MCF 10A (cell line): ENCODE data around the gene HEPACAM2. TPM values are rescaled to one million over a fixed set of nuclear protein-coding genes. Genes with fewer than 3 reads are reported as not detected.

Experiments used
- BruUV-seq: library from RNA; stranded (reverse); fragments of 400-500 nt; replicated peaks from 2 replicates; lab custom pipeline; 2021; lab: Mats Ljungman, UMichigan
- CTCF ChIA-PET: fragments of 300-600 bp; sonication (Branson Sonifier 250); formaldehyde crosslinking; extraction: SDS; loops from one replicate; lab custom pipeline; 2021; ENCODE audit warnings: antibody characterized with exemption, inconsistent platforms; lab: Yijun Ruan, JAX
- POLR2A ChIA-PET: fragments of 300-600, 350-650 bp; sonication (Branson Sonifier 250); formaldehyde crosslinking; extraction: SDS; loops from one replicate; lab custom pipeline; 2020; ENCODE audit warnings: antibody characterized with exemption, inconsistent platforms; lab: Yijun Ruan, JAX
- DNase-seq: peaks from one replicate; pipeline ENCODE4 v3.0.0-alpha.2; 2018; ENCODE audit not compliant: unreplicated experiment
- H3K27ac Mint-ChIP-seq: one replicate; pipeline ENCODE4 v1.8.0; 2022; ENCODE audit warnings: mild to moderate bottlenecking, low read depth, mixed read lengths; ENCODE audit not compliant: unreplicated experiment
- H3K27me3 Mint-ChIP-seq: one replicate; pipeline ENCODE4 v1.8.0; 2022; ENCODE audit warnings: mixed read lengths; ENCODE audit not compliant: insufficient read depth, unreplicated experiment
- H3K36me3 Mint-ChIP-seq: one replicate; pipeline ENCODE4 v1.8.0; 2022; ENCODE audit warnings: mild to moderate bottlenecking, moderate library complexity, mixed read lengths; ENCODE audit not compliant: insufficient read depth, unreplicated experiment
- H3K4me1 Mint-ChIP-seq: one replicate; pipeline ENCODE4 v1.8.0; 2022; ENCODE audit warnings: mixed read lengths; ENCODE audit not compliant: insufficient read depth, unreplicated experiment
- H3K4me3 Mint-ChIP-seq: one replicate; pipeline ENCODE4 v1.8.0; 2022; ENCODE audit warnings: mild to moderate bottlenecking, moderate library complexity, mixed read lengths; ENCODE audit not compliant: unreplicated experiment
- H3K9me3 Mint-ChIP-seq: one replicate; pipeline ENCODE4 v1.8.0; 2022; ENCODE audit warnings: mixed read lengths; ENCODE audit not compliant: unreplicated experiment
- intact Hi-C: fragments of 100-400 bp; cut with micrococcal nuclease; formaldehyde crosslinking; loops from 2 replicates; pipeline ENCODE4 v1.14.1; 2022
- total RNA-seq: library from RNA; stranded (reverse); gene quantifications from 2 replicates; pipeline ENCODE4 v1.2.3, GENCODE V29; 2022
- TF ChIP-seq, protein P1 (sequence below): fragments of 200-600 bp; IDR thresholded peaks from one replicate; pipeline ENCODE4 v1.8.0; 2022; ENCODE audit warnings: antibody characterized with exemption, mild to moderate bottlenecking; ENCODE audit not compliant: unreplicated experiment

HEPACAM2 gene
- total RNA-seq, 1 experiment from 2014 or later: not detected

DNA sequence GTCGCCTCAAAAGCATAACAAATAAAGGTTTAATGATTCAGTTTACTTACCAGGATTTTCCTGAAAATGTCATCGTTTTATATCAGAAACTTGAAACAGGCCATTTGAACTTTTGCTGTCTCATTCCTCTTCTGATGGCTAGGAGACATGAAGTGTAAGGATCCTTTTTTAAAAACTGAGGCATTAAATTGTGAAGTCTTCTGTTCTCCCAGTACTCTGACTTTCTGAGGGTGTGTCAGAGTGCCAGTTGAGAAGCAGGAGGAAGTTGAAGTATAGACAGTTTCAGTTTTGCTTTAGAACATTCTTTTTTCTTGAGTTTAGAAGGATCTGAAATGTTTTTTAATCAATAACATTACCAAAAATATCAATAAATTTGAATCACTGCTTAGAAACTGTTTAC, 78.1 kb downstream of the HEPACAM2 start, which contains the start of gene SAMD9L:
SAMD9L (minus strand) TSS at position 242 of the 400 bp plus-strand sequence. CDS start 12,414 bp downstream, outside the sequence.
- Mint-ChIP-seq H3K36me3 (no peaks in the 10 kb centered on the region), H3K9me3 (no peaks in the 10 kb centered on the region), H3K4me1 (peaks cover 17% of the 10 kb centered on the region), H3K4me3 (peak within 1 kb of the TSS; percentile 64), H3K27ac (peak within 1 kb of the TSS; percentile 88), H3K27me3 (no peaks in the 10 kb centered on the region)
- peak; percentile 9 for DNase-seq
- intact Hi-C loops: no loop called here
- TF ChIP-seq, protein P1, sequence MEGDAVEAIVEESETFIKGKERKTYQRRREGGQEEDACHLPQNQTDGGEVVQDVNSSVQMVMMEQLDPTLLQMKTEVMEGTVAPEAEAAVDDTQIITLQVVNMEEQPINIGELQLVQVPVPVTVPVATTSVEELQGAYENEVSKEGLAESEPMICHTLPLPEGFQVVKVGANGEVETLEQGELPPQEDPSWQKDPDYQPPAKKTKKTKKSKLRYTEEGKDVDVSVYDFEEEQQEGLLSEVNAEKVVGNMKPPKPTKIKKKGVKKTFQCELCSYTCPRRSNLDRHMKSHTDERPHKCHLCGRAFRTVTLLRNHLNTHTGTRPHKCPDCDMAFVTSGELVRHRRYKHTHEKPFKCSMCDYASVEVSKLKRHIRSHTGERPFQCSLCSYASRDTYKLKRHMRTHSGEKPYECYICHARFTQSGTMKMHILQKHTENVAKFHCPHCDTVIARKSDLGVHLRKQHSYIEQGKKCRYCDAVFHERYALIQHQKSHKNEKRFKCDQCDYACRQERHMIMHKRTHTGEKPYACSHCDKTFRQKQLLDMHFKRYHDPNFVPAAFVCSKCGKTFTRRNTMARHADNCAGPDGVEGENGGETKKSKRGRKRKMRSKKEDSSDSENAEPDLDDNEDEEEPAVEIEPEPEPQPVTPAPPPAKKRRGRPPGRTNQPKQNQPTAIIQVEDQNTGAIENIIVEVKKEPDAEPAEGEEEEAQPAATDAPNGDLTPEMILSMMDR: no peak
- BruUV-seq: TSS peak; percentile 73
- CTCF ChIA-PET: no interaction called here
- POLR2A ChIA-PET: interaction anchor here (1.2 kb wide), 1 partner anchor 312 kb away, joined by 3 read pairs; the partner anchor contains the start of gene CDK6

DNA sequence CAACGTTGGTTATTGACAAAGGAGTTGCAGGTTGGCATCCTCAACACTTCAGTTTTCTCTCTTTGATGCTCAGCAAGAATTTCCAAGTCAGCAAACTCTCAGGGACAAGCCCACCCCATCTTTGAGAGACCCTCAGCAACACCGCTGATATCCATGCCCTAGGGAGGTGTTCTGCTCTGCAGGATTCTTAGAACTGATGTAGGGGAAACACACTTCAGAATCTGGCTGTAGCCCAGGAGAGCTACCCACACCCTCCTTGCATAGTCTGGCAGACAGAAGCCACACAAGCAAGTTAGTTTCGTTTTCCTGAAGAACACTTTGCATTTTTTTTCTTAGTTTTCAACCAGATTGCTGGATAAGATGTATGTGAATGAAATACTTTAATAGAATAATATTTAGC, 78.9 kb downstream of the HEPACAM2 start:
- no peaks in the 10 kb centered on the region for H3K27me3 Mint-ChIP-seq
- H3K4me3 Mint-ChIP-seq: peak overlapping the region; percentile 64
- intact Hi-C loops: no loop called here
- peak; percentile 38 for DNase-seq
- CTCF ChIA-PET: interaction anchor here (0.8 kb wide), 1 partner anchor 10 kb away, joined by 6 read pairs; no protein-coding TSS in a partner anchor
- TF ChIP-seq, protein P1: no peak
- BruUV-seq: no TSS peak
- POLR2A ChIA-PET: interaction anchor here (1.0 to 1.2 kb wide), 2 partner anchors 85 to 311 kb away, joined by 3 to 4 read pairs; partner anchors contain the start of genes CDK6 and VPS50
- peak overlapping the region; percentile 88 for H3K27ac Mint-ChIP-seq
- peaks cover 17% of the 10 kb centered on the region for H3K4me1 Mint-ChIP-seq
- no peaks in the 10 kb centered on the region for H3K36me3 Mint-ChIP-seq
- no peaks in the 10 kb centered on the region for H3K9me3 Mint-ChIP-seq

DNA sequence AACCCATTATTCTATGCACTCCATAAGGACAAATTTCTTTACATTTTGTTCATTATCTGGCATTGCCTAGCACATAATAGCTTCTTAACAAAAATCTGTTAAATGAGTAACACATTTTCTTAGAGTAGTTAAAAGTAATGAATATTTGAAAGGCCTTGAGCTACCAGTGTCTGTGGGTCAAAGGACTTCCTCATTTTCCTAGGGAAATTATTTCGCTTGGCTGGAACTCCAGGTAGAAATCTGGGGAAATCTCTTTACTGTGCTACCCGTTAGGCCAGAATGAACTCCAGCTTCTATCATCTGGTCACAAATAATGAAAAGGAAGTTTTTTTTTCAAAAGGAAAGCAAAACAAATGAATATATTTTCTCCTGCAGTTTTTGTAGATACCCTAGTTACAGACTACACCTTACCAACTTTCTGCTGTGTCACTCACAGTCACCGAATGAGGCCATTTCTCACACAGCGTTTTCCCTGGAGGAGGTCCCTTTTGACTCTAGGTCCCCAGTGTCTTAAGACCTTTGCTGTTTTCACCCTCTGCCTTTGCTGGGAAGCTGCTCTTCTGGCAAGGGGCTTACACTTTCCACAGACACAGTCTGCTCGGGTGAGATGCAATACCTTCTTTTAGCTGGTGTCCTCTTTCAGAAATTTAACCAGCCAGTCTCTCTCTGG, 79.7 kb downstream of the HEPACAM2 start:
- Mint-ChIP-seq H3K27ac (no peak overlapping the region), H3K36me3 (no peaks in the 10 kb centered on the region), H3K9me3 (no peaks in the 10 kb centered on the region), H3K4me3 (no peak overlapping the region), H3K27me3 (no peaks in the 10 kb centered on the region), H3K4me1 (peaks cover 17% of the 10 kb centered on the region)
- no TSS peak for BruUV-seq
- ChIA-PET POLR2A (interaction anchor here (0.7 to 1.4 kb wide), 5 partner anchors 15 to 310 kb away, joined by 3 to 4 read pairs (median 3); partner anchors contain the start of genes CDK6, SAMD9 and VPS50), CTCF (interaction anchor here (0.8 kb wide), 1 partner anchor 10 kb away, joined by 6 read pairs; no protein-coding TSS in a partner anchor)
- TF ChIP-seq, protein P1: no peak
- no peak for DNase-seq
- intact Hi-C loops: no loop called here

DNA sequence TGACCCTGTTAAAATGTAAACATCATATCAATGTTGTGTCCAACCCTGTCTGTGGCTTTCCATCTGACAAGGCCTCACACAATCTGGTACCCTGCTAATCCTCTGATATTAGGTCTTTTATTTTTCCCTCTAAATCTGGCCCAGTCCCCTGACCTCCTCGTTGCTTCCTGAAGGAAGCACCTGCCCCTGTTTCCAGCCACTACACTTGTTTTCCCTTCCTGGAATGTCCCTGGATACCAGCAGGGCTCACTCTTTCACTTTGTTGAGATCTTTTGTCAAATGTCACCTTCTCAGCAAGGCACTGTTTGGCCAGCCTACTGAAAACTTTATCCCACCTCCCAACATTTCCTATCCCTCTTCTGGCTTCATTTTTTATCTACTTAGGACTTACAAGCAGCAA, 80.2 kb downstream of the HEPACAM2 start:
- POLR2A ChIA-PET: interaction anchor here (0.7 to 1.4 kb wide), 3 partner anchors 14 to 29 kb away, joined by 3 to 4 read pairs (median 3); partner anchors contain the start of gene SAMD9
- no peak for DNase-seq
- no TSS peak for BruUV-seq
- Mint-ChIP-seq H3K4me1 (peaks cover 17% of the 10 kb centered on the region), H3K27ac (no peak overlapping the region), H3K9me3 (no peaks in the 10 kb centered on the region), H3K36me3 (no peaks in the 10 kb centered on the region), H3K27me3 (no peaks in the 10 kb centered on the region), H3K4me3 (no peak overlapping the region)
- CTCF ChIA-PET: no interaction called here
- TF ChIP-seq, protein P1: no peak
- intact Hi-C loops: no loop called here
